HG03095 (cell line): ENCODE data around the gene PFDN1.

Experiments
- ATAC-seq: cut with Tn5 transposase; IDR thresholded peaks from one replicate; pipeline ENCODE4 v1.9.1; 2021; ENCODE audit warnings: moderate library complexity; ENCODE audit not compliant: unreplicated experiment

The PFDN1 gene

DNA sequence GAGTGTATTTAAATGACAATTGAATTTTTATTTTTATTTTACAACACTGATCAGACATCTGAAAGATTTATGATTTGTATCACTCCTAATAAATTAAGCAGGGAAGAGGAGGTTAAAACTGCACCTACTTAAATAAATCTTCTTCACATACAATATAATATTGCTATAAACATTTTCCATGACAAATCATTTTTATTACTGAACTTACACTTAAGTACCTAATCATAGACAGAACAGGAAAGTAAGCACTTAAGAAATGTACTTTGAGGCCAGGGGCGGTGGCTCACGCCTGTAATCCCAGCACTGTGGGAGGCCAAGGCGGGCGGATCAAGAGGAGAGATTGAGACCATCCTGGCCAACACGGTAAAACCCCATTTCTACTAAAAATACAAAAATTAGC, 3.8 kb downstream of the PFDN1 start:
- ATAC-seq, result no peak

DNA sequence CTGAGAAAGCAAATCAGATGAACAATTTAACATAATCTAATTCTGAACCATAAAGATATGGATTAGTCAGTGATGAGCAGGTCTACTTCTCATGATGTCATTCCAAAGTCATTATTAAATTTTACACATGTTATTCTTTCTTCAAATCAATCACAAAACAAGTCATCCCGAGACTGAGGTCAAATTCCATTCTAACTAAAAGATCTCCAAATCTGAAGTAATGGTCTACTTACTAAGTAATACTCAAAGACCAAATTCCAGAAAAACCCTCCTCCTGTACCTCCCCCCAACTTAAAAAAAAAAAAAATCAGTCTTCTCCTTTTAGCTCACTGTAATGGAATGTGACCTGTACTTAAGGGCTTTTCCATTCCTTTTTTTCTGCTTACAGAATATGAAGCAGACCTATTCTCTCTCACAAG, 4.7 kb downstream of the PFDN1 start:
- no peak for ATAC-seq

DNA sequence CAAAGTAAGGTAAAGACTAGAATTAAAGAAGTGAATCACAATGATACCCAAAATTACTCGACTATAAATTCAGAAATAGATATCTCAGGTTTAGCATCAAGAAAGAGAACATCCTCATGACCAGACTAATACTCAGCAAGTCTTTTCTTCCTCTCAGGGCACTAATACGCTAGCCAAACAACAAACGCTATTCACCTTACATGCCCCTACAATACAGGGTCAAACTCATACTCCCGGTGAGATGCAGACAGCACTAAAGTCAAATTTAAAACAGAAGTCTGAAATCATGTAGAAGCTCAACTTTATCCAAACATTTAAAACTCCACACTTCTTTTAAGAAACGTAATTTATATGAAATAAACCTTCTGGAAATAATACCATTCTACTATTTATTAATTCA, 5.6 kb downstream of the PFDN1 start:
- ATAC-seq, result no peak

DNA sequence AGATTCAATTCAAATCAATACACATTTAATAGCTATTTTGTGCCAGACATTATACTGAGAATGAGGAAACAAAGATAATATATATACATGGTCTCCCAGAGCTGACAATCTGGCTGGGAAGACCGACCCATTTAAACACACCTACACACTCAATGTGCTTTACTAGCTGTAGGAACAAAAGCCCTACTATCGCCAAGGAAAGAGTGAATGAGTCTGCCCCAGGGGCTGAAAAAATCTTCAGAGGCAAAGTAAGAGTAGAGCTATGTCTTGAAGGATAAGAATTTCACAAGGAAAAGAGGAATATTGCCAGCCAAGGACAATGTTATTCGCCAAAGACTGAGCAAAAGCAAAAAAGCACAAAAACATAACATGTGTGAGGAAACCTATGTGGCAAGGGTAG, 6.6 kb downstream of the PFDN1 start:
- no peak for ATAC-seq

DNA sequence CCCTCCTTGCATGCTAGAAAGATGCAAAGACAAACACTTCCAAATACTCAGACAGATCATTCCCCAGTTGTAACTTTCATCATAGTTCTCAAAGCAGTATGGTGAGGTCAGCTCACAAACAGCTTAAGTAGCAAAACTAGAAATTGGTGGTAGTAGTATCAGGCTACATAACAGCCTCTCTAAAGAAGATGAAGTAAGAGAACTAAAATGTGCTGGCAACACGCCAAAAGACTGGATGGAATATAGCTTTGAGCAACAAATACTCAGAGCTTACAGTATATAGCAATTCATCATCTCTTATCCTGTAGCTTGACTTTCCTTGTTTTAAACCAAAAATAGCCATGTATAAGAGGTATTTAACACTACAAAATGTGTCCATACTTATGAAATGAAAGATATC, 7.5 kb downstream of the PFDN1 start:
- no peak for ATAC-seq

DNA sequence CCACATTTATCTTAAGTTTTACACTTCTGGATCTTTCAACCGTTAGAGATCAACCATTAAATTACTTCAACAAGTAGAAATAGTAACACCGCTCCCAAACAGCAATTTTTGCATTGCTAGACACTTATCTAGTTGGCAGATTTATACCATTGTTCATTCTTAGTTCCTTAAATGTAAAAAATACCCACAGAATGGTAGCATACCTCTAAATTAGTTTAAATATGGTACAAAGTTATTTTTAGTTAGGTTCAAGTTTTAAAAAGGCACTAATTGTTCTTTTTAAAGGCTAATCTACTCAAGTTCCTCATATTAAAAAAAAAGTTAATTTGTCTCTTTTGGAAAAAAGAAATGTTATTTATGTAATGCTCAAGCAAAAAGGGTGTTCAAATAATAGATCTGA, 8.1 kb downstream of the PFDN1 start:
- no peak for ATAC-seq

DNA sequence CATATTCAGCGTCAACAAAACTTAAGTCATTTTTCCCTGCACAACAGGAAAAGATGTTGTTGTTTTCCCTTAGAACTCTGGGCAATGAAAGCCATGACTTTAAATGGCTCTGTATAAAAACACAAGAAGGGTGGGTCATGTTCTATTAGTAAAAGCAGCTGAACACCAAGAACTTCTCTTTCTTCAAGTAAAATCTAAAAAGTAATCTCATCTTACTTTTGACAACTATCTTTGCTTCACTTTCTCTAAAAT, 9.1 kb downstream of the PFDN1 start:
- no peak for ATAC-seq

DNA sequence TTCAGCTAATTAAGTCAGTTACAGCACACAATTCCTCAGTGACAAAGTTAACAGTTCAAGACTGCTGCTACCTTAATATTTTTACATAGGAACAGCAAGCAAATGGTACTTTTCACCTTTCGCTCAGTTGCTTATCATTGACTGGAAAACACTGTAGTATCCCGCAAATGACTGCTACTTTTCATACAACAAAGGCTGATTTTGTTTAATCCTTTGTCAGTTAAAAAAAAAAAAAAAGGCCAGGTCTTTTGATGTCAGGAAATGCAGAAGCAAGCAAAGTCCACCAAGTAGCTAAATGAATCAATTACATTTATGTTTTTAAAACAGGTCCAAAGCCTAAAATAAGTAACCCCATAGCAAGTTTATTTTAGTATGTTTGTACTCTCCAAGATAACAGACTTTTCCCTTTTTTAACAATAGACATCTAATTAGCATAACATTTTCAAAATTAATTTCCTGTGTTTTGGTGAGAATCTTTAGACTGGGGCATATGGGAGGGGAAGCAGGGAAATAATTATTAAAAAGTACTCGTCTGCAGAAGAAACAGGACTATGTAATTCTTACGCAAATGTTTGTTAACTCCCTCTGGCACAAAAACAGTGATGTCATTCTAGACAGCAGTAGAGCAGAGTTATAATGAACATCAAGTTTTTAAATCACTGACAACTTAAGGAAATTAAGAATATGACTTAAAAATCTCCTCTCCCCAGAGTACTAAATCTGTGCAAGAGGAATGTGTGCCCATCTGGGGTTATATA, 9.6 kb downstream of the PFDN1 start:
- ATAC-seq, result no peak

DNA sequence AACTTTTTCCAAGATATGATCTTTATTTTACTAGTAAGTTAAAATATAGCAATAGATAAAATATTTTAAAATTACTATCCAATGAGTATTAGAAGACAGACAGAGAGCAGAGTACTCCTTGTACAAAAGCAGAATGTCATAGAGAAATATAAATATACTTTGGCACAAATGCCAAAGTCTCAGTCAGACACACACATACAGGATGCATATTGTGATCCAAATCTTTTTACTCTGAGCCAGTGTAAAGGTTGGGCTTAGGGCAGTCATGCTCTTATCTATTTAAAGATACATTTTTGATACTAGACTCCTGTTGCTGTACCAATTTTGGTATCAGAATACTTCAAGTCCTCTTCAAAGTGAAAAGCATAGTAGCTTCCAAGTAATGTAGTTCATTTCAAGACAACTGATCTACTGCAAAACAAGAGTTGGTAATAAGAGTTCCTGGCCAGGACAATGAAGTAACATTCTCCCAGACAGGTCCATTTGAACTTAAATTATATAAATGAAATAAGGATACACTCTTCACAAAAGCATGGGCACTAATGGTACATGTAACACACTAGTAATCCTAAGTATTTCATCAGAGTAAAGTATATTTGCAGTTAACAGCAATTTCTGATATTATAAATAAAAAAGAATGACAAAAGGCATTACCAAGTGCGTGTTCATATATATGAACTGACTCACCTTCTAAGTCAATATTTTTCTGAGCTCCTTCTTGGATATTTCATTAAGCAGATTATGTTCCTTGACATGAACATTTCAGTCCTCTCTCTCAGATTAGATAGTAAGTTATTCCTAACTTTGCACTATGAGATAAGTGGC, 10.5 kb downstream of the PFDN1 start:
- no peak for ATAC-seq

DNA sequence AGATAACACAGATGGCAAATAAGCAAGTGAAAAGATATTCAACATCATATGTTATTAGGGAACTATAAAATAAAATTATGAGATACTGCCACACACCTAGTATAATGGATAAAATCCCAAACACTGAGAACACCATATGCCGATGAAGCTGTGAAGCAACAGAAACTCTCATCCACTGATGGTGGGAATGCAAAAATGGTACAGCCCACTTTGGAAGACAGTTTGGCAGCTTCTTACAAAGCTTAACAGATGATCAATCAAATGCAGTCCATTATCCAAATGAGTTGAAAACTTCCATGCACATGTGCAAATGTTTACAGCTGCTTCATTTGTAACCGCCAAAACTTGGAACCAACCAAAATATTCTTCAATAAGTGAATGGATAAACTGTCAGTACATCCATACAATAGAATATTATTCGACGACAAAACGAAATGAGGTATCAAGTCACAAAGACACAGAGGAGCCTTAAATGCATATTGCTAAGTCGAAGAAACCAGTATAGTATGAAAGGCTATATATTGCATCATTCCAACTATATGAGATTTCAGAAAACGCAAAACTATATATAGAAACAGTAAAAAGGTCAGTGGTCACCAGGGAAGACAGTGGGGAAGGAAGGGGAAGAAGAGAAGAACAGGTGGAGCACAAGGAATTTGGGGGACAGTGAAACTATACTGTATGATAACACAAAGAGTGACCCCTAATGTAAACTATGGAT, 14.9 kb downstream of the PFDN1 start:
- ATAC-seq, result no peak

DNA sequence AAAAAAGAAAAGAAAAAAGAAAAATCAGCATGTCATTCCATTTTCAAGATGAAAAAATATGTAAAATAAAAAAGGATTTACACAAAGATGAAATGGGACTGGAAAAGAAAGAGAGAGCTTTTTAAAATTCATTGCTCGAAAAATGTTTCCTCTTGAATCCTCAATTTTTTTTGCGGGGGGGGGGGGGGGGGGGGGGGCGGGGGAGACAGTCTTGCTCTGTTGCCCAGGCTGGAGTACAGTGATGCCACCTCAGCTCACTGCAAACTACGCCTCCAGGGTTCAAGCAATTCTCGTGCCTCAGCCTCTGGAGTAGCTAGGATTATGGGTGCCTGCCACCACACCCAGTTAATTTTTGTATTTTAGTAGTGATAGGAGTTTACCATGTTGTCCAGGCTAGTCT, 16.5 kb downstream of the PFDN1 start:
- no peak for ATAC-seq

DNA sequence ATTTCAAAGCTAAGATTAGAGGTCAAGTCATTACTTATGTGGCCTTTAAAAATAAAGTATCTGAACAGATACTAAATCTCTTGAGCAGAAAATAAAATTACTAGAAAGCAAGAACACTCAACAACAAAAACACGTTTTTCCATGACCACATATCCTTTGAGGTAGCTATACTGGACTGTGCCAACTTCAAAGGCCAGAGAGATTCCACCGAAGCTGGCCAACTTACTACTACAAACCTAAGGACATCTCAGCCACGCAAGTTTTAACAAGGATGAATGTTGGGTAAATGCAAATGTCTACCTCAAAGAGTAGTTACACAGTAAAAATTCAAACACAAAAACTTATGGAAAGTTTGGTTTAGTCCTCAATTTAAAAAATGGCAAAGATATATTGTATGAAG, 18.9 kb downstream of the PFDN1 start:
- ATAC-seq, result no peak

DNA sequence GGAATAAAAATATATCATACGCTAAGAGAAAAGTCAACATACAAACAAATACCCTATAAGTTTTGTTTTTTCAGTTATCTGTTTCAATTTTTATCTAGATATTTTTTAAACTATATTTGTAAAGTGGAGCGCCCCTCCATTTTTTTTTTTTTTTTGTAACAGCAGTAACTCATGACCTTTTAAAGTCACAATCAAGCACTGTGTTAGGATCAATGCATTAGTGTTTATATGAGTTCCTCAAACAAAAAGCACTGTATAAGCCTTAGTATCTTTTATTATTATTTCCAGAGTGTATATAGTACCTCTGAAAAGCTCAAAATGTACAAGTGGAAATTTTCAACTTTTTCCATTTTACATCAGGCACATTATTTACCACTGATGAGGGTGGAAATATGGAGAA, 20.6 kb downstream of the PFDN1 start:
- ATAC-seq, result no peak

DNA sequence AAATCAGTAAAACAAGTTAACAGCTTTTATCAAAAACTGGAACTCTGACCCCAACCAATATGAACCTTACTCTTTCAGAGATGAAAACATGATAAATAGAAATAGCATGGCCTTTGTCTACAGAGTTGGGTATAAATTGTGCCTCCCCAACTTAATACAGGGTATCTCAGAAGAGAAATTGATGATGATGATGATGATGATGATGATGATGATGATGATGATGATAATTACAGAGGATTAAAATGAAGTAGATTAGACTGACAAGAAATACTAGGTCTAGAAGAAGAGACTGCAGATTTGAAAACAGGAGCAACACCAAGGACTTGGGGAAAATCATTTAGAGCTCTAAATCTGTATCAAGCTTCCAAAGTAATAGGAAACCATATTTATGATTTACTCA, 27.1 kb downstream of the PFDN1 start:
- no peak for ATAC-seq

DNA sequence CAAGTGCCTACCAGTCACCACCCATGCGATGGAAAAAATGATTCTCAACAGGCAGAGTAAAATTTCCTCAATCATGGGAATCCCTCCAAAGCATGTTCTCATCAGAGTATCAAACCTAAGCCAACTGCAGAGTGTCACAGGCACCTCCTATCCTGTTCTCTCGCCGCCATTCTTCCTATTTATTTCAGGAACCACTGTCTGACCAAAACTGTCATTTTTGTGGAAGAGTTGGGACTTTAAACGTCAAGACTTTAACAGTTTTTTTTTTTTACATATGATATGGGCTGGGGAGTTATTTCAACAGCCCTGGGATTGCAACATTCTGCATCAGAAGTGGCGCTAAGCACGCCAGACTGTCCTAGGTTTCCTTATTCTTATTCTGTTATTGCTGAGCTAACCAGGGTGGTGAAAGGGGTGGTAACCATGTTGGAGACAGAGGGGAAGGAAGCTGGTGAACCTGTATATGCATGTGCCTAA, 29.5 kb downstream of the PFDN1 start:
- no peak for ATAC-seq

DNA sequence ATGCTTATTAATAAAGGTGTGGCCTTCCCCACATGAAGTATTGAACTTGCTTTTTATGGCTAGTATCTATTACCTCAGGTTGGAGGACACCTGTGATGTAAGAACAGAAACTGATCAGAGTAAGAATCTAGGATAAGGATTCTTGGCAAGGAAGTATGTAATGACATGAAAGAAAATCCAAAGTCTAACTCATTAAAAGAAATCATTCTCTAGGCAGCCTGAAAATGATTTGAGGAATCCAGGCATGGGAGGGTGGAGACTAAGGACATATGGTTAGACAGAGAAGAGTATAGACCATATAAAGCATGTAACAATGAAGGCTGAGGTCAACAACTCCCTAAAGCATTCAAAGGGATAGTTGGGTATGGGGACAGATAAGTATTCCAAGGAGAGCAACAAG, 32.9 kb downstream of the PFDN1 start:
- no peak for ATAC-seq

DNA sequence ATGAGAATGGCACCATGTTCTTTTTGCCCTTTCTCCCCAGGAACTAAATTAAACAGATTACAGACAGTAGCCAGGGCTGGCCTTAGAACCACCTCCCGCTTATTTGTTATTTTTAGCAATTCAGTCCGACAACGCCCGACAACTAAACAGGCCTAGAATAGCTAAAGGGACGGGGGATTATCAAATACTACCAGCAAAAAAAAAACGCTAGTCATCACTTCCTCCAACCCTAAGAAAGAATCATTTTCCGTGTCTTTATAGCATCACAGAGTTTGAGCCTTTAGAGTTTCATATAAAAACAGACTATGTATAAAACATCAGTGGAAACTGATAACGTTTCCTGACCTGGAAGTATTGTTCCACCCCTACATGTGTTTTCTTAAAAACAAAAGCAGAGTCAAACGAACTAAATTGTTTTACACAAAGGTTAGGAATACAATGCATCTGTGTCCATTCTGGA, 35.3 kb downstream of the PFDN1 start:
- no peak for ATAC-seq

DNA sequence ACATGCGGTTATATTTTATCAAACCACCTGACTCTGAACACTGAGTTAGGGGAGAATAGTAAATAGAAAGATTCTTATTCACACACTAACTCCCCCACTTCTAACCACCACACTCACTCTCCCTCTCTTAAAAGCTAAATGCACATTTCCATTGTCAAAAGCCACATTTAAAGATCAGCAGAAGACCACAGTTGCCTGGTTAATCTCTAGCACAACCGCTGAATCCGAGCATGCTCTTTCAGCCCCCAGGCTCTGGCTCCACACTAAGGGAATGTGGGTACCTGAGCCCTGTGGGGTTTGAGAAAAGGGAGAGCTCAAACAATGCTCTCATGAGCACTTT, 35.7 kb downstream of the PFDN1 start:
- no peak for ATAC-seq

DNA sequence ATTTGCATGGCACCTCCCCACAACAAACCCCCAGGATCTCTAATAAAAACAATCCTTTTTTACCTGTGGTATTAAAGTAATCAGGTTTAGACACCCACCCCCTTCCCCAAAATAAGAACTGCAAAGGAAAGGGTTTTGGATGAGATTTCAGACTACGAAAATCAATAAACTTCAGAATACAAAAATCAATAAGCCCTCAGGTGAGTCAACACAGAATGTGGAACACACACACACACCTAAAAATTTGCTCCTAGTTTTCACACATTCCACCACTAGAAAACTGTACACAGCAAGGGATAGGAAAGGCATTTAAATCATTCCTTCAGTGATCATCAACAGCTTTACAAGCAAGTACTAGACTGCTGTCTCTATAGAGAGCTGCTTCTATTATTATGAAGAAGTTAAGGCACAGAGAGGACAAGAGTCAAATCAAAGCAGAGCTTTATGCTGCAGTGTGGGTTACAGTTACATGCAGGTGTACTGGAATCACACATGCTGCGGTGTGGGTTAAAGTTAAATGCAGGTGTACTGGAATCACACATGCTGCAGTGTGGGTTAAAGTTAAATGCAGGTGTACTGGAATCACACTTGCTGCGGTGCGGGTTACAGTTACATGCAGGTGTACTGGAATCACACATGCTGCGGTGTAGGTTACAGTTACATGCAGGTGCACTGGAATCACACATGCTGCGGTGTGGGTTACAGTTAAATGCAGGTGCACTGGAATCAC, 36.3 kb downstream of the PFDN1 start:
- no peak for ATAC-seq

DNA sequence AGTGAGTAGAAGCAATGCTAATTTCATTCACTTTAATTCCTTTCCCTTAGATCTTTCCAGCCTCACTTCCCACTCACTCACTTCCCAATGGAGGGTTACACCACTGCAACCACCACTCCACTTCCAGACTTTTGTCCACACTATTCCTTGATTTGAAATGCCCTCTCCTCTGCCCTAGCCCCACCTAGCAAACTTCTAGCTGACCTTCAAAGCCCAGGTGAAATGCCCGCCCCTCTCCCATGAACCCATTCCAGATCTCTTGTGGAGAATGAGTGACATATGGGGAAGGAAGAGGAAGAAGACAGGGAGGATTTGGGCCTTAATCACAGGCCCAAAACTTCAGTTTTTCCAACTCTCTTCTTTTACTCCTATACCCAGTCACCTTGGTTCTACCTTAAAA, 37.1 kb downstream of the PFDN1 start:
- ATAC-seq, result no peak

DNA sequence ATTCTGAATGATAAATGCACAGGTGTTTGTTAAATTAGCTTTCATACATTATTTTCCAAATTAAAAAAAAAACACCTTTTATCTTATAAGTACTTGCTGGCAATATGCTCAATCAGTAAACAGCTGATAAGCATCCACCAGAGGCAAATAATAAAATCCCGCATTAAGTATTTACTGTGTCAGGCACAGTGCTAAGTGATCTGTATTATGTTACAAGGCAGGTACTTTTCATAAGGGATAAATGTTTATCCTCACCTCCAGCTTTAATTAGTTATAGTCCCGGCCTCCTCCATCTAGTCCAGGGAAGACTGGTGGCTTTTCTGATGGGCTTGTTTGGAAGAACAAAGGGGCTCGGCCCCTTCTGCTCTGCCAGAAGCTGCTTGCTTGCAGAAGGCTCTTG, 40.1 kb downstream of the PFDN1 start:
- ATAC-seq, result no peak
